Ovary (tissue), 9 donors: ENCODE data around the gene PPP2R2C. TPM values are rescaled to one million over a fixed set of nuclear protein-coding genes. Genes with fewer than 3 reads are reported as not detected.

Experiments
- DNase-seq, 5 donors: peaks; one replicate each; pipeline ENCODE4 v3.0.0-alpha.2; 2019 to 2020
- H3K27ac ChIP-seq, 2 donors: fragments of 200-600 bp; one replicate each; pipeline versions ENCODE4 v1.5.1 to v1.8.0; 2019 to 2022
- H3K27me3 ChIP-seq: fragments of 200-600 bp; one replicate; pipeline ENCODE4 v1.8.0; 2022
- H3K36me3 ChIP-seq: fragments of 200-600 bp; sonication (generic); one replicate; pipeline ENCODE4 v1.5.1; 2019
- H3K4me1 ChIP-seq: one replicate; pipeline ENCODE4 v1.8.1; 2013; ENCODE audit warnings: mild to moderate bottlenecking, moderate library complexity; ENCODE audit not compliant: insufficient read depth
- H3K4me3 ChIP-seq: fragments of 200-600 bp; sonication (generic); one replicate; pipeline ENCODE4 v1.5.1; 2017
- H3K9me3 ChIP-seq, 2 donors: fragments of 200-600 bp in 1 of 2; sonication (generic) in 1 of 2; one replicate each; pipeline versions ENCODE4 v1.5.1 to v1.8.1; 2013 to 2019; ENCODE audit warnings: mild to moderate bottlenecking in 1 of 2, moderate library complexity in 1 of 2
- CTCF ChIP-seq, 3 donors: fragments of 450-650 bp in 2 of 3; fragments of 200-600 bp in 1 of 3; IDR thresholded peaks; one replicate each; pipeline versions ENCODE4 v1.5.1 to v1.8.0; 2016 to 2022; ENCODE audit warnings: antibody characterized with exemption in 3 of 3, mild to moderate bottlenecking in 1 of 3
- EP300 ChIP-seq: sonication (generic); formaldehyde crosslinking; IDR thresholded peaks from one replicate; pipeline ENCODE4 v1.6.1; 2017; ENCODE audit warnings: antibody characterized with exemption
- POLR2A ChIP-seq: fragments of 450-650 bp; IDR thresholded peaks from one replicate; pipeline ENCODE4 v1.6.1; 2017; ENCODE audit warnings: antibody characterized with exemption, mild to moderate bottlenecking, moderate library complexity
- WGBS, 3 donors: extraction: QIAGEN DNeasy Blood & Tissue Kit in 1 of 3; methylation state at CpG; one replicate each; pipeline versions ENCODE4 v1.1.5 to v1.1.7; 2013 to 2017; 5-methylcytosine and 5-hydroxymethylcytosine counted together
- intact Hi-C, 4 donors: fragments of 100-400 bp; cut with DNase I; formaldehyde crosslinking; loops; one replicate each; pipeline versions ENCODE4 v1.11.0 to v1.15.1; 2022 to 2023
- polyA plus RNA-seq, 2 donors: library from polyadenylated mRNA; stranded (reverse); fragments of 200-250 nt in 1 of 2; fragments of 350-450 nt in 1 of 2; fragmentation: Illumina TruSeq in 1 of 2; extraction: RNeasy Lipid Tissue Mini Kit (QIAGEN cat#74804) in 1 of 2; gene quantifications; one replicate each; pipeline ENCODE4 v1.2.3, GENCODE V29; 2013 to 2014
- total RNA-seq, 7 donors: library from RNA; depleted of rRNA in 2 of 7; stranded (reverse); fragments of >200 nt in 2 of 7; fragmentation: NEBNext Ultra II Directional in 3 of 7; extraction: Animal tissue kit (Norgen Biotek cat#: 25700) in 3 of 7; gene quantifications; one replicate each; pipeline versions ENCODE4 v1.1.0 to v1.2.4, GENCODE V29; 2016 to 2023
- donor health status: DM: no; HTN: no; CAD: no; lungs with moderate emphysema.
- donor health status: DM: no; HTN: no; CAD: no.
- donor health status: Bipolar disorder and iron deficiency.
- donor health status: DM: yes; HTN: yes; CAD: no.
- donor health status: DM: no; HTN: no; CAD: no.
- donor health status: DM: yes; HTN: yes; CAD: no.

The PPP2R2C gene
- total and polyA plus RNA-seq, 9 donors: 0.12 to 4.5 (median 0.77) TPM

- Histone ChIP-seq H3K27ac (no peak overlapping the region), H3K4me3 (no peak overlapping the region), H3K4me1 (peaks cover 2% of the 10 kb centered on the region), H3K27me3 (no peaks in the 10 kb centered on the region), H3K36me3 (no peaks in the 10 kb centered on the region), H3K9me3 (no peaks in the 10 kb centered on the region)
- no peak for DNase-seq
- 86 to 89% (median 87%) methylated on average over 20 to 21 of the region's 21 CpGs for WGBS, 3 donors
- TF ChIP-seq CTCF (IDR thresholded peaks at IDR 0.05) (no peak), POLR2A (no peak), EP300 (no peak)
- intact Hi-C loops: no loop called here
Observed at GRCh38 chr4:6448476-6449170, 23.8 kb downstream of the PPP2R2C start.

GRCh38 chr4:6447672-6448171 is 24.7 kb downstream of the PPP2R2C start:
- Histone ChIP-seq H3K4me1 (peaks cover 2% of the 10 kb centered on the region), H3K27me3 (no peaks in the 10 kb centered on the region), H3K9me3 (no peaks in the 10 kb centered on the region), H3K4me3 (no peak overlapping the region), H3K36me3 (no peaks in the 10 kb centered on the region), H3K27ac (no peak overlapping the region)
- intact Hi-C loops: no loop called here
- WGBS, 3 donors: 35 to 41% (median 38%) methylated on average over 22 of the region's 22 CpGs
- TF ChIP-seq EP300: no peak
- no peak for TF ChIP-seq POLR2A
- no peak for TF ChIP-seq CTCF (IDR thresholded peaks at IDR 0.05)
- DNase-seq: peak in 2 of 5 donors; percentile 25 to 62

- Histone ChIP-seq H3K9me3 (no peaks in the 10 kb centered on the region), H3K36me3 (no peaks in the 10 kb centered on the region), H3K27me3 (no peaks in the 10 kb centered on the region), H3K27ac (peak overlapping the region in 1 of 2 donors; percentile 43), H3K4me1 (peaks cover 2% of the 10 kb centered on the region), H3K4me3 (no peak overlapping the region)
- intact Hi-C loops: no loop called here
- 15 to 21% (median 16%) methylated on average over 20 to 22 of the region's 22 CpGs for WGBS, 3 donors
- TF ChIP-seq EP300 (no peak), CTCF (IDR thresholded peaks at IDR 0.05) (no peak), POLR2A (no peak)
- DNase-seq: peak; percentile 30 to 81 (median 61)
Observed at GRCh38 chr4:6446538-6447451, 25.6 kb downstream of the PPP2R2C start.

- WGBS, 3 donors: 70 to 79% (median 78%) methylated on average over 14 of the region's 14 CpGs
- no peaks in the 10 kb centered on the region for H3K27me3 ChIP-seq
- intact Hi-C loops: no loop called here
- no peaks in the 10 kb centered on the region for H3K36me3 ChIP-seq
- TF ChIP-seq POLR2A: no peak
- no peak for TF ChIP-seq EP300
- no peak for TF ChIP-seq CTCF (IDR thresholded peaks at IDR 0.05)
- peaks cover 2% of the 10 kb centered on the region for H3K4me1 ChIP-seq
- DNase-seq: no peak
- no peak overlapping the region for H3K27ac ChIP-seq
- no peaks in the 10 kb centered on the region for H3K9me3 ChIP-seq
- H3K4me3 ChIP-seq: no peak overlapping the region
Observed at GRCh38 chr4:6446130-6446482, 26.3 kb downstream of the PPP2R2C start.
